GM19193 (cell line): ENCODE measurements around the gene KRTAP10-3.
"Not testable (repeated sequence)": the region's sequence is repeated elsewhere in the genome, so short reads cannot be mapped to it uniquely, and the experiment has no call there.

Experiments used
- POLR2A ChIP-seq: IDR thresholded peaks from 4 replicates; pipeline ENCODE4 v1.6.1; 2011; ENCODE audit not compliant: insufficient read depth, insufficient read length; ENCODE audit errors: extremely low read depth

Gene KRTAP10-3

DNA sequence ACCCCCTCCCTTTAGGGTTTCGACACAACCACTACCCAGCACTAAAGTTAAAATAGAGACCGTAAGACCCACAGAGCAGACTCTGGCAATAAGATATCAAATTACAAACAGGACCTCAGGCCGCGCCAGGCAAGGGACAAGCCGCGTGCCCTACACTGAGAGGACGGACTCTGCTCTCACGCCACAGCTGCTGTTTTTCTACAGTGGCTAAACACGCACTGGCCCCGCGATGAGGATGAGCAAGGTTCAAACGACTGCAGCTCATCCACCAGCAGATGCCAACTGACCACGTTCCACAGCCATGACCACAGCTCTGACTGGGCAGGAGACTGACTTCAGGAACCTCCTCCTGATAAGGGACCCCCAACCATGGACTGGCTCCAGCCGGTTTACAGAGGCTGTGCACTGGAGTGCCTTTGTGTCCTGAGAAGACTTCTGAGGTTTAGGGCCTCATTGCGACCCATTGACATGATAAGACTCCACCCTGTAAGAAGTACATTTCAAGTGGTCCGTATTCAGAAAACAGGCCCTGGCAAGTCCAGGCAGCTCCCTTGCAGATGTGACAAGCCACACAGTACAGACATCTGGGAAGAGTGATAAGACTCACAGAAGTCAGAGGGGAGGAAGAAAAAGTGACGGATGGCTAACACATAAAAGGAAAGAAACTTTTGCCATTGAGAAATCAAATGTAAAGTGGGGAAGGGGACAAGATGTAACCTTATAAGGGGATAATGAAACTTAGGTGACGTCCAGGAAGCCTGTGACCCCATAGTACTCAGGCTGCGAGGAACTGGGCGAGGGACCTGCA lies 35.2 kb upstream of the KRTAP10-3 start:
- no peak for TF ChIP-seq POLR2A

GRCh38 chr21:44592446-44593311 lies 34.1 kb upstream of the KRTAP10-3 start, which contains the start of gene KRTAP10-6:
KRTAP10-6 (minus strand) TSS chr21:44592505; CDS start chr21:44592484, 21 bp downstream.
- no peak for TF ChIP-seq POLR2A

DNA sequence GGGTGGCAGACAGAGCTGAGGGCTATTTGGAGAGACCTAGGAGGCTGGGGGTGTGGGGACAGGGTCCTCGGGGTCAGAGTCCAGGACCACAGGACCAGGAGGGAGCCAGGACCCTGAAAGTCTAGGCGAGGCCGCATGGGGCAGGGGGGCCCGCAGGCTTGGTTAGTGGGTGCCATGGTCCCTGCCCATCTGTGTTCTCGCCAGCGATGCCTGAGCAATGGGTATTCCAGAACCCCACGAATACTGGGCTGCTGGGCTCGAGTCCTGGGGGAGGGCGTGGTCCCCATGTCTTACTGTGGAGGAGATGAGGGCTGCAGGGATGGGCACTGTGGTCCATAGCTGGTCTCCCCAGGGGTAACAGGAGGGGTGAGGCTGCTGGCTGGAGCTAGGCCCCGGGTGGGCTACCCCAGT lies 31.7 kb upstream of the KRTAP10-3 start:
- no peak for TF ChIP-seq POLR2A

GRCh38 chr21:44589586-44590305 lies 31.2 kb upstream of the KRTAP10-3 start:
- no peak for TF ChIP-seq POLR2A

- TF ChIP-seq POLR2A = no peak
Observed at GRCh38 chr21:44589094-44589493, 30.5 kb upstream of the KRTAP10-3 start.

- TF ChIP-seq POLR2A = no peak
Observed at GRCh38 chr21:44585892-44586291, 27.3 kb upstream of the KRTAP10-3 start.

GRCh38 chr21:44583800-44584147 lies 25.2 kb upstream of the KRTAP10-3 start:
- TF ChIP-seq POLR2A = no peak

DNA sequence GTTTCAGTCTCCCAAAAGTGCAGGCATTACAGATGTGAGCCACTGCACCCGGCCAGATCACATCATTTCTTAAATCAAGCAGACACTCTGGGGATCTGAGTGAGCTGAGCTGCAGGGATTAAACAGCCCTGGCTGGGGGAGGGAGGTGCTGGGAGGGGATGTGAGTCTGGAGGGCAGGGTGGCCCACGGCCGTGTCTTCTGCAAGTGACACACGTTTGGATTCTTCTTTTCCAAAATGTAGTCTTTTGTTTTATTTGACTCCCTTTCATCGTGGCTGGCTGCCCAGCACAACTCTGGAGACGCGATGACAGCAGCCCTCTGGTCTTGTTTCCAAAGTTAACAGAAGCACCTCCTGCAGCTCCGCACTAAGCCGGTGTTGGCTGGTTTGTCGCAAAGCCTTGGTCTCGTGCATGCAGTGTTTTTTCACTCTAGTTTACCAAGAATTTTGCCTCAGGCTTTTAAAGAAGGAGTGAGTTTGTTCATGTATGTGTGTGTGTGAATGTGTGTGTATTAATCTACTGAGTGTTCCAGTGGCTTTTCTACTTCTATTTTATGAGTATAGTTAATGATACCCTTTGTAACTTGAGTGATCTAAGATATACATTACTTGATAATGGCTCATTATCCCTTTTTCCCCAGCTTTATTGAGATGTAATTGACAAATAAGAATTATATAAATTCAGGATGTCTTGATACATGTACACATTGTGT lies 24.6 kb upstream of the KRTAP10-3 start:
- no peak for TF ChIP-seq POLR2A

- no peak for TF ChIP-seq POLR2A
Observed at GRCh38 chr21:44582055-44582454, 23.5 kb upstream of the KRTAP10-3 start.

- TF ChIP-seq POLR2A = no peak
Observed at GRCh38 chr21:44581158-44581557, 22.6 kb upstream of the KRTAP10-3 start.

GRCh38 chr21:44580231-44580821 lies 21.7 kb upstream of the KRTAP10-3 start, which contains the start of gene KRTAP10-5:
KRTAP10-5 (minus strand) TSS chr21:44580604; CDS start chr21:44580578, 26 bp downstream.
- not testable (repeated sequence) for TF ChIP-seq POLR2A

DNA sequence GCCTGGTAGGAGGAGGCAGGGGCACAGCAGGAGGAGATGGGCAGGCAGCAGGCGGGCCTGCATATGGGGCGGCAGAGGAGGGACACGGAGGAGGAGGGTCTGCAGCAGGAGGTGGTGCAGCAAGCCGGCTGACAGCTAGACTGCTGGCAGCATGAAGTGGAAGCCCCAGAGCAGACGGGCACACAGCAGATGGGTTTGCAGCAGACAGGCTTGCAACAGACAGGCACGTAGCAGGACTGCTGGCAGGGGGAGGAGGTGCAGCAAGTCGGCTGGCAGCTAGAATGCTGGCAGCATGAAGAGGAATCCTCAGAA lies 21.2 kb upstream of the KRTAP10-3 start:
- TF ChIP-seq POLR2A = no peak

- TF ChIP-seq POLR2A = no peak
Observed at GRCh38 chr21:44579056-44579832, 20.6 kb upstream of the KRTAP10-3 start.
